ENCODE results near the gene ADAD2. TPM values are rescaled to one million over a fixed set of nuclear protein-coding genes. Genes with fewer than 3 reads are reported as not detected.

ADAD2 gene
- total and polyA plus RNA-seq, 9 of the 15 experiments (the other 6 are each of a cell fraction or from before 2014, with no cell fraction given) = 0.07 TPM; not detected in 8

DNA sequence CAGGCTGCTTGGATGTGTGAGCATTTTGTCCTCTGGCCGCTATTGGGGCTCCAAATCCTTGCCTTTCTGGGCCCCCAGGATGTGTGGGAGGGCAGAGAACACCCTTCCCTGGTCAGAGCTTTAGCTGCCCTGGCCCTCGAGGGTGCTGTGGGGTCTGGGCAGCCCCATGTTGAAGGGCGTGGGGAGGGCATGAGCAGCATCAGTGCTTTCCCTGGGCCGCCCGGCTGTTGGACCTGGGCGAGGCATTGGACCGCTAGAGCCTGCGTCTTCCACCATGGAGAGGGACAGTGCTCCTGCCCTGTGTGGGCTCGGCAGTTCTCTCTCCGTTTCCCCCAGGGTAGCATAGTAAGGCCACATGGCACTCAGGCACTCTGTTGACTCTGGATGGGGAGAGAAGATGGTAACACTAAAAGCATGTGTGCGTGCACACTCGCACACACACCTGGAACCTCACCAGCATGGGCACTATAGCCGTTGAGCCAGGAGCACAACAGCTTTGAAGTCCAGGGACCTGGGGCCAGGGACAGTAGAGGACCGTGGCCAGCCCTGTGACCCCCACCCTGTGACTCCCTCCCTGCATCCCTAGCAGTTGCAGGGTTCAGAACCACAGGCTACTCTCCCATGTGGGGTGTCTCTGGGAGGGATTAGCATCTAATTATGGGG lies 6.6 kb downstream of the ADAD2 start:
- WGBS (ENCODE audit: insufficient coverage, low coverage, missing lambda C conversion rate) = 8% methylated on average over 14 of the region's 14 CpGs
- peaks cover 0 to 33% of the 10 kb centered on the region in 2 experiments; a peak in 3 of 5 replicates for H3K4me1 ChIP-seq (replicated peaks in 1 of 2; ENCODE audit: control insufficient read depth in 2 of 2, insufficient read depth in 2 of 2, low read length in 2 of 2)
- BruUV-seq (replicated peaks) = no TSS peak
- peaks cover 12% of the 10 kb centered on the region for H4K20me1 ChIP-seq (replicated peaks; ENCODE audit: control insufficient read depth, insufficient read depth, low read length)
- no peak overlapping the region for H3K4me3 ChIP-seq
- H3K79me2 ChIP-seq (ENCODE audit: control insufficient read depth, insufficient read depth, low read length) = no peaks in the 10 kb centered on the region
- no peaks in the 10 kb centered on the region for H3K36me3 ChIP-seq (ENCODE audit: control insufficient read depth, insufficient read depth, low read length)
- peaks cover 79 to 85% of the 10 kb centered on the region in 2 experiments for H3K27me3 ChIP-seq (ENCODE audit: control insufficient read depth in 2 of 2, insufficient read depth in 2 of 2, low read length in 2 of 2)
- FAIRE-seq (no peak), DNase-seq (ENCODE audit: extremely low read depth in 1 of 4, low spot score in 3 of 4) (no peak), ATAC-seq (peak; percentile 16; the same call in 1 of the 3 replicates)
- in situ Hi-C loops (cut with MboI) = no loop called here
- 0 out of 2 replicates have a peak, but pooled peaks cover 2% of the 10 kb centered on the region for H3K9me3 ChIP-seq (replicated peaks; ENCODE audit: control insufficient read depth, insufficient read depth, low read depth, low read length)
- ChIA-PET POLR2A (interaction anchor here (0.6 to 2.4 kb wide), 2 partner anchors 11 to 289 kb away, joined by 3 to 5 read pairs; partner anchors contain the start of gene TAF1C), CTCF (ENCODE audit: low intra/inter-chr PET ratio) (no interaction called here)
- H2AFZ ChIP-seq (ENCODE audit: low read depth, low read length) = no peak overlapping the region
- 0 out of 4 replicates have a peak overlapping the region, but pooled peaks of 1 of the 2 experiments have one; percentile 22 for H3K9ac ChIP-seq (ENCODE audit: insufficient read depth in 1 of 2, low read depth in 2 of 2, low read length in 2 of 2)
- H3K9me1 ChIP-seq (ENCODE audit: control insufficient read depth, insufficient read depth, low read length) = peaks cover 4% of the 10 kb centered on the region
- H3K27ac ChIP-seq (ENCODE audit: extremely low read depth, low read depth, low read length) = no peak overlapping the region
- intact Hi-C loops (cut with micrococcal nuclease) = no loop called here
- H3K4me2 ChIP-seq (ENCODE audit: insufficient read depth, low read length) = no peak overlapping the region
- TF ChIP-seq TCF7 (IDR thresholded peaks at IDR 0.05; ENCODE audit: borderline replicate concordance) (no peak), NFRKB (IDR thresholded peaks at IDR 0.05; ENCODE audit: low read depth) (no peak), ZFP1 (CRISPR knock-in tag; IDR thresholded peaks at IDR 0.05) (no peak), ESRRB (CRISPR knock-in tag; IDR thresholded peaks at IDR 0.05; ENCODE audit: borderline replicate concordance) (no peak), ZNF174 (CRISPR knock-in tag; IDR thresholded peaks at IDR 0.05) (no peak), ZNF76 (CRISPR knock-in tag; IDR thresholded peaks at IDR 0.05; ENCODE audit: borderline replicate concordance) (no peak), TAF15 (IDR thresholded peaks at IDR 0.05; ENCODE audit: low read depth, low read length) (no peak), GABPA (tag; conservative IDR thresholded peaks at IDR 0.05; ENCODE audit: low read depth) (no peak), BDP1 (IDR thresholded peaks at IDR 0.05; ENCODE audit: insufficient read depth, insufficient read length) (no peak), ZKSCAN3 (CRISPR knock-in tag; IDR thresholded peaks at IDR 0.05) (no peak), U2AF1 (optimal IDR thresholded peaks at IDR 0.05; ENCODE audit: low read depth, low read length) (no peak)
- TF ChIP-seq, protein P1, sequence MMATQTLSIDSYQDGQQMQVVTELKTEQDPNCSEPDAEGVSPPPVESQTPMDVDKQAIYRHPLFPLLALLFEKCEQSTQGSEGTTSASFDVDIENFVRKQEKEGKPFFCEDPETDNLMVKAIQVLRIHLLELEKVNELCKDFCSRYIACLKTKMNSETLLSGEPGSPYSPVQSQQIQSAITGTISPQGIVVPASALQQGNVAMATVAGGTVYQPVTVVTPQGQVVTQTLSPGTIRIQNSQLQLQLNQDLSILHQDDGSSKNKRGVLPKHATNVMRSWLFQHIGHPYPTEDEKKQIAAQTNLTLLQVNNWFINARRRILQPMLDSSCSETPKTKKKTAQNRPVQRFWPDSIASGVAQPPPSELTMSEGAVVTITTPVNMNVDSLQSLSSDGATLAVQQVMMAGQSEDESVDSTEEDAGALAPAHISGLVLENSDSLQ (IDR thresholded peaks at IDR 0.05) = no peak
- TF ChIP-seq, protein P2, sequence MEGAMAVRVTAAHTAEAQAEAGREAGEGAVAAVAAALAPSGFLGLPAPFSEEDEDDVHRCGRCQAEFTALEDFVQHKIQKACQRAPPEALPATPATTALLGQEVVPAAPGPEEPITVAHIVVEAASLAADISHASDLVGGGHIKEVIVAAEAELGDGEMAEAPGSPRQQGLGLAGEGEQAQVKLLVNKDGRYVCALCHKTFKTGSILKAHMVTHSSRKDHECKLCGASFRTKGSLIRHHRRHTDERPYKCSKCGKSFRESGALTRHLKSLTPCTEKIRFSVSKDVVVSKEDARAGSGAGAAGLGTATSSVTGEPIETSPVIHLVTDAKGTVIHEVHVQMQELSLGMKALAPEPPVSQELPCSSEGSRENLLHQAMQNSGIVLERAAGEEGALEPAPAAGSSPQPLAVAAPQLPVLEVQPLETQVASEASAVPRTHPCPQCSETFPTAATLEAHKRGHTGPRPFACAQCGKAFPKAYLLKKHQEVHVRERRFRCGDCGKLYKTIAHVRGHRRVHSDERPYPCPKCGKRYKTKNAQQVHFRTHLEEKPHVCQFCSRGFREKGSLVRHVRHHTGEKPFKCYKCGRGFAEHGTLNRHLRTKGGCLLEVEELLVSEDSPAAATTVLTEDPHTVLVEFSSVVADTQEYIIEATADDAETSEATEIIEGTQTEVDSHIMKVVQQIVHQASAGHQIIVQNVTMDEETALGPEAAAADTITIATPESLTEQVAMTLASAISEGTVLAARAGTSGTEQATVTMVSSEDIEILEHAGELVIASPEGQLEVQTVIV (CRISPR knock-in tag; IDR thresholded peaks at IDR 0.05; ENCODE audit: borderline replicate concordance) = no peak
- TF ChIP-seq, protein P3, sequence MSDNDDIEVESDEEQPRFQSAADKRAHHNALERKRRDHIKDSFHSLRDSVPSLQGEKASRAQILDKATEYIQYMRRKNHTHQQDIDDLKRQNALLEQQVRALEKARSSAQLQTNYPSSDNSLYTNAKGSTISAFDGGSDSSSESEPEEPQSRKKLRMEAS (CRISPR knock-in tag; IDR thresholded peaks at IDR 0.05) = no peak

All from K562 (cell line).